KMS-11 (cell line): ENCODE measurements around the gene CBX3.

ENCODE experiments used
- H2AFZ ChIP-seq: fragments of 200-600 bp; sonication (generic); 2 replicates; pipeline ENCODE4 v1.6.1; 2016; ENCODE audit warnings: antibody characterized with exemption, mixed run types, low read depth
- H3K27ac ChIP-seq: fragments of 200-600 bp; sonication (generic); 2 replicates; pipeline ENCODE4 v1.6.1; 2016; ENCODE audit warnings: mild to moderate bottlenecking, mixed run types
- H3K27me3 ChIP-seq: fragments of 200-600 bp; sonication (generic); 2 replicates; pipeline ENCODE4 v1.6.1; 2017; ENCODE audit warnings: mild to moderate bottlenecking, low read depth, mixed run types, moderate library complexity; ENCODE audit not compliant: insufficient read depth
- H3K36me3 ChIP-seq: fragments of 200-600 bp; sonication (generic); 2 replicates; pipeline ENCODE4 v1.6.1; 2017; ENCODE audit warnings: mild to moderate bottlenecking, mixed run types; ENCODE audit not compliant: insufficient read depth
- H3K4me1 ChIP-seq: fragments of 200-600 bp; sonication (generic); 2 replicates; pipeline ENCODE4 v1.6.1; 2016; ENCODE audit warnings: mild to moderate bottlenecking, low read depth, mixed run types; ENCODE audit not compliant: poor library complexity, severe bottlenecking
- H3K4me2 ChIP-seq: fragments of 200-600 bp; sonication (generic); 2 replicates; pipeline ENCODE4 v1.7.0; 2016; ENCODE audit warnings: mild to moderate bottlenecking, mixed run types
- H3K4me3 ChIP-seq: fragments of 200-600 bp; sonication (generic); IDR thresholded peaks from 2 replicates; pipeline ENCODE4 v1.6.1; 2017; ENCODE audit warnings: low read depth, low read length, mixed read lengths; ENCODE audit not compliant: insufficient read depth
- H3K79me2 ChIP-seq: fragments of 200-600 bp; sonication (generic); 2 replicates; pipeline ENCODE4 v1.6.1; 2016; ENCODE audit warnings: low read depth, mixed run types; ENCODE audit not compliant: insufficient read depth
- H3K9ac ChIP-seq: fragments of 200-600 bp; sonication (generic); 2 replicates; pipeline ENCODE4 v1.6.1; 2016; ENCODE audit warnings: mild to moderate bottlenecking, mixed run types
- H4K20me1 ChIP-seq: fragments of 200-600 bp; sonication (generic); 2 replicates; pipeline ENCODE4 v1.6.1; 2016; ENCODE audit warnings: mild to moderate bottlenecking, mixed run types; ENCODE audit not compliant: insufficient read depth
- CTCF ChIP-seq: fragments of 200-600 bp; sonication (generic); conservative IDR thresholded peaks from 2 replicates; pipeline ENCODE4 v1.6.1; 2017; ENCODE audit warnings: low read depth, mild to moderate bottlenecking, antibody characterized with exemption, low read length, moderate library complexity, mixed read lengths

The CBX3 gene

GRCh38 chr7:26195182-26195581 is 6.4 kb upstream of the CBX3 start:
- Histone ChIP-seq H3K4me2 (peak overlapping the region; percentile 82), H3K4me1 (peaks cover 78% of the 10 kb centered on the region), H3K4me3 (no peak overlapping the region), H3K79me2 (peaks cover 100% of the 10 kb centered on the region), H4K20me1 (peaks cover 95% of the 10 kb centered on the region), H3K36me3 (peaks cover 83% of the 10 kb centered on the region), H3K9ac (peak overlapping the region; percentile 98; the same call in 1 of the 2 replicates), H2AFZ (no peak overlapping the region), H3K27ac (peak overlapping the region; percentile 94; the same call in 1 of the 2 replicates), H3K27me3 (no peaks in the 10 kb centered on the region)
- no peak for TF ChIP-seq CTCF

DNA sequence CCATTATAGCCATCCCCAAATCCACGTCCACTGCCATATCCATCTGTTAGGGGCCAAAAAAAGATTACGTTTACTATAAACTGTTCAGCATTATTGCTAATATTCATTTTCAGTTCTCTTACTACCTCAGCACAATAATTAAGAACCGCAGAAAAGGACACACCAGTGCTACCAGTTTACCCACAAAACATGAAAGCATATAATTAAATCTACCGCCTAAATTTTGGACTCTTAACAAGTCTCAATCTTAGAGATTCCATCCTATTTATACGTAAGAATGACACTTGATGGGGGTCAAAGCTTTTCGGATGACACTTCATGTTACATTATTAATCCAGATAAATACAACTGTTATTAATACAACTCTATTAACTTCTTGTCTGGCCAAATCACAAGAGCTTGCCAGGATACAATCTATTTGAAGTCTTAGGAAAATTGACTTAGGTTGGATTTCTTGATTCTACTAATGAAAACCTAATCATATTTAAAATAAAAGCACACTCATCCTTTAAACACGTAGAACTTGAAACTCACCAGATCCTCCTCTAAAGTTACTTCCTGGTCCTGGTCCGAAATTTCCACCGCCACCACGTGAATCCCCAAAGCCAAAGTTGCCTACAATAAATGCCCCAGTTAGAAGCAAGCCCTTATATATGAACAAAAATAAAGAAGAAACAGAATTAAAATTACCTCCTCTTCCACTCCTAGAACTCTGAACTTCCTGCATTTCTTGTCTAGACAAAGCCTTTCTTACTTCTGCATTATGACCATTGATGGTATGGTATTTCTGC is 5.5 kb upstream of the CBX3 start:
- Histone ChIP-seq H3K9ac (peak overlapping the region; percentile 98; the same call in 1 of the 2 replicates), H3K27me3 (no peaks in the 10 kb centered on the region), H3K27ac (peak overlapping the region; percentile 94; the same call in 1 of the 2 replicates), H3K4me1 (peaks cover 70% of the 10 kb centered on the region), H4K20me1 (peaks cover 88% of the 10 kb centered on the region), H2AFZ (no peak overlapping the region), H3K79me2 (peaks cover 95% of the 10 kb centered on the region), H3K36me3 (peaks cover 78% of the 10 kb centered on the region), H3K4me3 (no peak overlapping the region), H3K4me2 (peak overlapping the region; percentile 82)
- TF ChIP-seq CTCF, result no peak

GRCh38 chr7:26197153-26198115 is 4.1 kb upstream of the CBX3 start:
- H3K9ac ChIP-seq, result peak overlapping the region; percentile 98
- H3K27ac ChIP-seq, result peak overlapping the region; percentile 94
- peaks cover 66% of the 10 kb centered on the region for H3K36me3 ChIP-seq
- no peaks in the 10 kb centered on the region for H3K27me3 ChIP-seq
- H3K79me2 ChIP-seq, result peaks cover 89% of the 10 kb centered on the region
- peak overlapping the region; percentile 82 for H3K4me2 ChIP-seq
- no peak overlapping the region for H3K4me3 ChIP-seq
- peaks cover 56% of the 10 kb centered on the region for H3K4me1 ChIP-seq
- peaks cover 74% of the 10 kb centered on the region for H4K20me1 ChIP-seq
- no peak overlapping the region for H2AFZ ChIP-seq
- TF ChIP-seq CTCF, result no peak

- Histone ChIP-seq H3K4me2 (peak overlapping the region; percentile 82), H3K4me1 (peaks cover 48% of the 10 kb centered on the region), H3K4me3 (no peak overlapping the region), H4K20me1 (peaks cover 67% of the 10 kb centered on the region), H3K36me3 (peaks cover 59% of the 10 kb centered on the region), H3K27ac (peak overlapping the region; percentile 94), H2AFZ (no peak overlapping the region), H3K27me3 (no peaks in the 10 kb centered on the region), H3K9ac (peak overlapping the region; percentile 98), H3K79me2 (peaks cover 89% of the 10 kb centered on the region)
- peak; percentile 94 for TF ChIP-seq CTCF
These were observed 3.3 kb upstream of the CBX3 start for GRCh38 chr7:26198133-26198780.
